HG03460 (cell line): ENCODE results near the gene CHTF18.

Experiments used
- ATAC-seq: cut with Tn5 transposase; IDR thresholded peaks from one replicate; pipeline ENCODE4 v1.9.1; 2021; ENCODE audit not compliant: unreplicated experiment

CHTF18 gene

DNA sequence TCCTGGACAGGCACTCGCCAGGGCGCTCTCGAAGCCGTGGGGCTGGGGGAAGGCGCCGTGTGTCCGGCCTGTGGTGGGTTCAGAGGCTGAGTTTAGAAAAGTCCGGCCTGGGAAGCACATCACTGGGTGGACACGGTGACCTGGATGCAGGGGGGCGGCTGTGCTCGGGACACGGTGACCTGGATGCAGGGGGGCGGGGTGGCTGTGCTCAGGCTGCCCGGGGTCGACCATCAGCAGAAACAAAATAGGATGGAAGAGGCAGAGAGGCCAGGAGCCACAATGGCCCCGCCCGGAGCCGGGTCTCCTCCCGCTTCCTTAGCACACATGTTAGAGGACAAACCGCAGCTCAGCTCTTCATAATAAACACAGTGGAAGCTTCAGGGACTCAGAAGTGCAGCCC, 55.4 kb downstream of the CHTF18 start:
- no peak for ATAC-seq

DNA sequence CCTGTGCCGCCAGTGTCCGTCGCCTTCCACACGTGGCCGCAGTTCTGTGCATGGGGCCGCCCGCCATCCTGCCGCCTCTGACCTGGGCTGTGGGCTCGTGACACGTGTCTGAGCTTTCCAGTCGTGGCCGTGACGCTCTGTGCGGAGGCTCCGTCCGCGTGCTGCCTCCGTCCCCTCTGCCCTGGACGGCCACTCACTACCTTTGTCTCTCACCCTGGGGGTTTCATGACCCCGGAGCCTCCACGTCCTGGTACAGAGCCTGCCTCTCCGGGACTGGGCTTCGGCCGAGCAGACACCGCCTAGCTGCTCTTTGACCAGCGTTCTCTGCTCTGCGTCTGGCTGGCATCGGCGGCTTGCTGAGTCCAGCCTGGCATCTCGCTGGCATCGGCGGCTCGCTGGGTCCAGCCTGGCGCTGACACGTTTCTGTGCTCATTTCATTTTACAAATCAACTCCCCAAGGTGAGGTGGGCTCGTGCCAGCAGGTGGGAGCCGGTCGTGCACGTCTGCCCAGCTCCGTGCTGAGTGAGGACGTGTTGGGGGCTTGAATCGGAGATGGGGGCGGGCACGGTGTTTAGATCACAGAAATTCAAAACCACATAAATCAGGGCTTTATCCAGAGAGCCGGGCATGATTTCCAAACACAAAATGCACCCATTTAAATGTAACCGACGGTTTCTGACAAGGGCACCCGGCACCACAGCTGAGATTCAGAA, 56.4 kb downstream of the CHTF18 start:
- ATAC-seq: no peak

DNA sequence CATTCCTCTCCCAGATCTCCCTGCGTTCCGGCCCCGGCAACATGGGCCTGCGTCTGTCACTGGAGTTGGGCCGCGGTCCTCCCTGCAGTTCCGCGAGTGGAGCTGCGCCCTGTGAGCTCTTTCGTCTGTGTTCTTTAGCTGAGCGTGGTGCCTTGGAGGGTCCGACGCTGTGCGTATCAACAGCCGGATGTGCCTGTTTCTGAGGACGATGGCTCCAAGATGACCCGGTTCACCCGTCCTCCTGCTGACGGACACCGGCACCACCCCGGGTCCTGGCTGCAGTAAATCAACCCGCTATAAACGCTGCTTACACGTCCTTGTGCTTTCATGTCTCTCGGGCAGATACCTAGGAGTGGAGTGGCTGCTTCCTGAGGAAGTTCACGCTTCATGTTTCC, 56.9 kb downstream of the CHTF18 start:
- no peak for ATAC-seq

DNA sequence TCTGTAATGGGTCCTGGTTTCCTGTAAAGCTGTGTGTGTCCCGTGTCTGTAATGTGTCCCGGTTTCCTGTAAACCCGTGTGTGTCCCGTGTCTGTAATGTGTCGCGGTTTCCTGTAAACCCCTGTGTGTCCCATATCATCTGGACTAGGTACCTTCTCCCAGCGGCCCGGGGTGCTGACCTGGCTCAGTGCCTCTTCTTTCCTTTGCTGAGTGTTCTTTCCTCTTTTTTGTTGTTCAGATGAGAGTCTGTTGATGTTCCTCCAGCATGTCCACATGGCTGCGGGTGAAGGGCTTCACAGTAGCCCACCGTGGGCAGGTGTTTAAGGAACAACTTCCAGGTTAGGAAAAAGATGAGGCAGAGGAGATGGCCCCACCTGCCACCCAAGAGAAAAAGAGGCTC, 58.7 kb downstream of the CHTF18 start:
- no peak for ATAC-seq
